T-helper 17 cell (primary cell): Measurements from ENCODE around the gene DDI1. TPM values are rescaled to one million over a fixed set of nuclear protein-coding genes. Genes with fewer than 3 reads are reported as not detected.

Experiments
- ATAC-seq: fragments of 150-1000 bp; cut with Tn5 transposase; 2 replicates; pipeline ENCODE4 v1.10.0; 2021; ENCODE audit warnings: mild to moderate bottlenecking, moderate library complexity
- DNase-seq, 3 donors: peaks; one replicate each; pipeline versions ENCODE4 v3.0.0 to v3.0.0-alpha.2; 2020 to 2021
- H3K9me3 ChIP-seq: one replicate; pipeline ENCODE4 v1.7.0; 2013; ENCODE audit warnings: low read length, mild to moderate bottlenecking; ENCODE audit not compliant: control insufficient read depth, poor library complexity, severe bottlenecking
- H3K27ac Mint-ChIP-seq: one replicate; pipeline ENCODE4 v1.8.0; 2022; ENCODE audit warnings: mild to moderate bottlenecking, moderate library complexity, mixed read lengths
- H3K27me3 Mint-ChIP-seq: one replicate; pipeline ENCODE4 v1.8.0; 2022; ENCODE audit warnings: mixed read lengths
- H3K36me3 Mint-ChIP-seq: one replicate; pipeline ENCODE4 v1.8.0; 2022; ENCODE audit warnings: low read depth, mixed read lengths
- H3K4me1 Mint-ChIP-seq: one replicate; pipeline ENCODE4 v1.8.0; 2022; ENCODE audit warnings: mild to moderate bottlenecking, mixed read lengths
- H3K4me3 Mint-ChIP-seq: one replicate; pipeline ENCODE4 v1.8.0; 2022; ENCODE audit warnings: mild to moderate bottlenecking, moderate library complexity, mixed read lengths
- total RNA-seq, 4 donors: library from RNA in 2 of 4; stranded (reverse) in 2 of 4; gene quantifications; one replicate each; pipeline ENCODE4 v1.2.3 and lab custom pipeline; 2022 to 2026

DDI1 gene
- not detected for total RNA-seq
- 0 reads per million in 2 donors for total RNA-seq (lab: John Stamatoyannopoulos, UW)

GRCh38 chr11:104036588-104036987, at the start of gene DDI1:
Gene DDI1, plus strand, starts transcription at chr11:104036640. Its CDS starts 183 bp downstream, at chr11:104036823.
- H3K9me3 ChIP-seq: no peaks in the 10 kb centered on the region
- Mint-ChIP-seq H3K4me1 (no peaks in the 10 kb centered on the region), H3K27me3 (no peaks in the 10 kb centered on the region), H3K27ac (no peak within 1 kb of the TSS), H3K36me3 (no peaks in the 10 kb centered on the region), H3K4me3 (no peak within 1 kb of the TSS)
- ATAC-seq (no peak), DNase-seq (no peak)

GRCh38 chr11:103987629-103988594, 48.5 kb upstream of the DDI1 start:
- H3K36me3 Mint-ChIP-seq: no peaks in the 10 kb centered on the region
- H3K4me3 Mint-ChIP-seq: no peak overlapping the region
- DNase-seq: no peak
- peaks cover 5% of the 10 kb centered on the region for H3K27me3 Mint-ChIP-seq
- ATAC-seq: no peak
- no peak overlapping the region for H3K27ac Mint-ChIP-seq
- no peaks in the 10 kb centered on the region for H3K4me1 Mint-ChIP-seq
- H3K9me3 ChIP-seq: no peaks in the 10 kb centered on the region

- H3K27ac Mint-ChIP-seq: no peak overlapping the region
- ATAC-seq (no peak), DNase-seq (no peak)
- no peaks in the 10 kb centered on the region for H3K9me3 ChIP-seq
- H3K4me1 Mint-ChIP-seq: no peaks in the 10 kb centered on the region
- no peaks in the 10 kb centered on the region for H3K36me3 Mint-ChIP-seq
- peaks cover 5% of the 10 kb centered on the region for H3K27me3 Mint-ChIP-seq
- H3K4me3 Mint-ChIP-seq: no peak overlapping the region
These were observed 47.9 kb upstream of the DDI1 start for GRCh38 chr11:103988595-103988969.

GRCh38 chr11:103993507-103993906, 42.9 kb upstream of the DDI1 start:
- Mint-ChIP-seq H3K36me3 (no peaks in the 10 kb centered on the region), H3K4me1 (no peaks in the 10 kb centered on the region), H3K27me3 (peaks cover 5% of the 10 kb centered on the region), H3K4me3 (no peak overlapping the region), H3K27ac (no peak overlapping the region)
- no peaks in the 10 kb centered on the region for H3K9me3 ChIP-seq
- DNase-seq (no peak), ATAC-seq (no peak)

GRCh38 chr11:103994094-103994493, 42.3 kb upstream of the DDI1 start:
- Mint-ChIP-seq H3K4me3 (no peak overlapping the region), H3K4me1 (no peaks in the 10 kb centered on the region), H3K27ac (no peak overlapping the region), H3K27me3 (peaks cover 5% of the 10 kb centered on the region), H3K36me3 (no peaks in the 10 kb centered on the region)
- no peak for DNase-seq
- ATAC-seq: no peak
- H3K9me3 ChIP-seq: no peaks in the 10 kb centered on the region

GRCh38 chr11:103994518-103994917, 41.9 kb upstream of the DDI1 start:
- H3K9me3 ChIP-seq: no peaks in the 10 kb centered on the region
- ATAC-seq: no peak
- H3K36me3 Mint-ChIP-seq: no peaks in the 10 kb centered on the region
- no peaks in the 10 kb centered on the region for H3K4me1 Mint-ChIP-seq
- H3K27me3 Mint-ChIP-seq: peaks cover 5% of the 10 kb centered on the region
- H3K27ac Mint-ChIP-seq: no peak overlapping the region
- H3K4me3 Mint-ChIP-seq: no peak overlapping the region
- DNase-seq: no peak

- Mint-ChIP-seq H3K27ac (no peak overlapping the region), H3K4me1 (no peaks in the 10 kb centered on the region), H3K4me3 (no peak overlapping the region), H3K36me3 (no peaks in the 10 kb centered on the region), H3K27me3 (peaks cover 5% of the 10 kb centered on the region)
- no peaks in the 10 kb centered on the region for H3K9me3 ChIP-seq
- DNase-seq (no peak), ATAC-seq (no peak)
These were observed 40.5 kb upstream of the DDI1 start for GRCh38 chr11:103995896-103996295.

- ATAC-seq (no peak), DNase-seq (no peak)
- Mint-ChIP-seq H3K27ac (no peak overlapping the region), H3K4me3 (no peak overlapping the region), H3K36me3 (no peaks in the 10 kb centered on the region), H3K27me3 (no peaks in the 10 kb centered on the region), H3K4me1 (no peaks in the 10 kb centered on the region)
- no peaks in the 10 kb centered on the region for H3K9me3 ChIP-seq
These were observed 39.4 kb upstream of the DDI1 start for GRCh38 chr11:103997082-103997481.

GRCh38 chr11:103998826-103999508, 37.5 kb upstream of the DDI1 start:
- no peak for ATAC-seq
- Mint-ChIP-seq H3K36me3 (no peaks in the 10 kb centered on the region), H3K4me3 (no peak overlapping the region), H3K4me1 (no peaks in the 10 kb centered on the region), H3K27me3 (no peaks in the 10 kb centered on the region), H3K27ac (no peak overlapping the region)
- no peak for DNase-seq
- no peaks in the 10 kb centered on the region for H3K9me3 ChIP-seq

GRCh38 chr11:104000798-104001197, 35.6 kb upstream of the DDI1 start:
- Mint-ChIP-seq H3K4me3 (no peak overlapping the region), H3K4me1 (no peaks in the 10 kb centered on the region), H3K36me3 (no peaks in the 10 kb centered on the region), H3K27ac (no peak overlapping the region), H3K27me3 (no peaks in the 10 kb centered on the region)
- DNase-seq (no peak), ATAC-seq (no peak)
- H3K9me3 ChIP-seq: no peaks in the 10 kb centered on the region

- DNase-seq (no peak), ATAC-seq (no peak)
- no peak overlapping the region for H3K4me3 Mint-ChIP-seq
- no peaks in the 10 kb centered on the region for H3K9me3 ChIP-seq
- H3K4me1 Mint-ChIP-seq: no peaks in the 10 kb centered on the region
- peaks cover 5% of the 10 kb centered on the region for H3K27me3 Mint-ChIP-seq
- no peak overlapping the region for H3K27ac Mint-ChIP-seq
- no peaks in the 10 kb centered on the region for H3K36me3 Mint-ChIP-seq
These were observed 34.8 kb upstream of the DDI1 start for GRCh38 chr11:104001561-104002056.

GRCh38 chr11:104003491-104003890, 32.9 kb upstream of the DDI1 start:
- DNase-seq (no peak), ATAC-seq (no peak)
- H3K9me3 ChIP-seq: no peaks in the 10 kb centered on the region
- no peaks in the 10 kb centered on the region for H3K4me1 Mint-ChIP-seq
- no peak overlapping the region for H3K27ac Mint-ChIP-seq
- no peaks in the 10 kb centered on the region for H3K36me3 Mint-ChIP-seq
- no peak overlapping the region for H3K4me3 Mint-ChIP-seq
- peaks cover 7% of the 10 kb centered on the region for H3K27me3 Mint-ChIP-seq

GRCh38 chr11:104005234-104005855, 31.1 kb upstream of the DDI1 start:
- Mint-ChIP-seq H3K27ac (no peak overlapping the region), H3K4me3 (no peak overlapping the region), H3K4me1 (no peaks in the 10 kb centered on the region), H3K36me3 (no peaks in the 10 kb centered on the region), H3K27me3 (peaks cover 7% of the 10 kb centered on the region)
- H3K9me3 ChIP-seq: no peaks in the 10 kb centered on the region
- DNase-seq: no peak
- ATAC-seq: no peak
